ENCODE data around the gene KMT2E. TPM values are rescaled to one million over a fixed set of nuclear protein-coding genes. Genes with fewer than 3 reads are reported as not detected.
"Not testable (repeated sequence)": the region's sequence is repeated elsewhere in the genome, so short reads cannot be mapped to it uniquely, and the experiment has no call there.

Gene KMT2E
- polyA plus RNA-seq, 4 donors, result 59.8 to 79.9 (median 74.3) TPM

DNA sequence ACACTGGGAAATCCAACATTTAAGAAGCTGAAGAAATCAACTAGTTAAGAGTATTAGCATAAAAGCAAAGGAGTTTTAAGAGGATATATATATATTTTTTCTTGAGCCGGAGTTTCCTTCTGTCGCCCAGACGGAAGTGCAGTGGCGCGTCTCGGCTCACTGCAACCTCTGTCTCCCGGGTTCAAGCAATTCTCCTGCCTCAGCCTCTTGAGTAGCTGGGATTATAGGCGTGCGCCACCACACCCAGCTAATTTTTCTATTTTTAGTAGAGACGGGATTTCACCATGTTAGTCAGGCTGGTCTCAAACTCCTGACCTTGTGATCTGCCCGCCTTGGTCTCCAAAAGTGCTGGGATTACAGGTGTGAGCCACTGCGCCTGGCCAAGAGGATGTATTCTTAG, 8.5 kb upstream of the KMT2E start:
- not testable (repeated sequence) for DNase-seq (ENCODE audit: low read depth in 4 of 4, low spot score in 2 of 4)

DNA sequence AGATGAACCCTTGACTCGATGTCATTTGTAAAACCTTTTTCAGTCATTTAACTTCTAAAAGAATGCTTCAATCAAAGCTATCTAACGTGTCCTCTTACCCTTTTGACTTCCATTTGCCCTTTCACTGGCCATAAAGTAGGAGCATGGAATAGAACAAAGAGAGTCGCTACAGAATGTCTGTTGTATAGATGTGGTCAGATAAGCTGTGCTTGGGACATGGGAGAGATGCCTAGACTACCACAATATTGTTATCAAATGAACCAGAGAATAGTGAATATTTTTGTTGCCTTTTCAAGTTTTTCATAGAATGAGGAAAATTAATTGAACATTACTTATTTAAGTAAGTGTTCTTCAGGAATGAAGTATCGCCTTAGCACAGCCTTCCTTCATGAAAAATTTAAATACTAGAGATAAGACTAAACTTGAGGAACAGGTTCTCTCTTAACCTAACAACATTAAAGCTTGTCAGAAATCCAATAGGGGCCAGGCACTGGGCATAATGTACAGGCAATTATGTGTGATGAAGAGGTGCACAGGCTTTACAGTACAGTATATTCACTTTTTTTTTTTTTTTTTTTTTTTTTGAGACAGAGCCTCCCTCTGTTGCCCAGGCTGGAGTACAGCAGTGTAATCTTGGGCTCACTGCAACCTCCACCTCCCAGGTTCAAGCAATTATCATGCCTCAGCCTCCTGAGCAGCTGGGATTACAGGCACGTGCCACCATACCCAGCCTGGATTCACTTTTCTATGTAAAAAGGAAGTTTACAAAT, 7.5 kb upstream of the KMT2E start:
- no peak for DNase-seq (ENCODE audit: low read depth in 4 of 4, low spot score in 2 of 4)

DNA sequence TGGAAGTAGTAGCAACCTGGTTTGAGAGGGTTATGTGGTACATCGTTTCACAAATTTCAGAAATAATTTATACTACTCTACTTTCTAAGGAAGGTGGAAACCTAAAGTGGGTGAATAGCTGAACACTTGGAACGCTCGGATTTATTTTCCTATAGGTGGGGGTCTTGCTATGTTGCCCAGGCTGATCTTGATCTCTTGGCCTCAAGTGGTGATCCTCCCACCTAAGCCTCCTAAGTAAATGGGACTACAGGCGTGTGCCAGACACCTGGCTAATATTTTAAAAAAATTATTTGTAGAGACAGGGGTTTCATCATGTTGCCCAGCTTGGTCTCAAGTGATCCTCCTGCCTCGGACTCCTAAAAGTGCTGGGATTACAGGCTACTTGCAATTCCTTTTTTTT, 6.7 kb upstream of the KMT2E start:
- DNase-seq (ENCODE audit: low read depth in 4 of 4, low spot score in 2 of 4), result no peak

DNA sequence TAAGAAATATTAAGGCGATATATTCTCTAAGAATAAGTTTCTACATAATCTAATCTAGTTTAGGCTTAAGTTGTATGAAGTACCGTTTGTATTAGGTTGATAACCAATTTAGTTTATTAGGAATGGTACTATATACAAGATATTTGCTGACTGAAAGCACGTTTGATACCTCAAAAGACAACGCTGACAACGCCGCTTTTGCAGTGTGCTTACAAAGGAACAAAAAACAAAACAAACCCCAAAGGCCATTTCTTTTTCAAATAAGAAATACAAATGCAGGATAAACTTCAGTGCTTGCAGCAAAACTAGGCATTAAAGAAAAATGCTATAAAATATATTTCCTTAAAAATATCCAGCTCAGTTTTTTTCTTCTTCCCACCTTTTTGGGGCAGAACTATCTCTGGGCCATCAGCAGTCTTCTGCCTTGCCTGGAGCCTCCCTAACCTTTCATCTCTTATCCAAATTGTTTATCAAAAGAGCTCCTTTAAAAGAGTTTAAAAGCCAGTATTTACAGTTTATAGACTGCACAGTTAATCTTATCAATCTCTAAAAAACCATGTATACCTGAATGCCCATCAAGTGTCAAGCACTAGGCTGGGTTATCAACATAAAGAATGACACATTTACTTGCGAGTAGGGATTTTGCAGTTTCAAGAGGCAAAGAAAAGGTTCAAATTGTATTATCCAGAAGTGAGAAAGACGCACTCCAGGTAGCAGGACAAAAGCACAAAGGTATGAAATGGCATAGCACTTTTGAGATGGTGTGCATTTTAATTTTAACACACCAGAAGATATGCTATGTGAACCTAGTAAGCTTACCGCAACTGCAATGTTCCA, 4.1 kb upstream of the KMT2E start:
- DNase-seq (ENCODE audit: low read depth in 4 of 4, low spot score in 2 of 4), result peak in 1 of 4 donors; percentile 8

DNA sequence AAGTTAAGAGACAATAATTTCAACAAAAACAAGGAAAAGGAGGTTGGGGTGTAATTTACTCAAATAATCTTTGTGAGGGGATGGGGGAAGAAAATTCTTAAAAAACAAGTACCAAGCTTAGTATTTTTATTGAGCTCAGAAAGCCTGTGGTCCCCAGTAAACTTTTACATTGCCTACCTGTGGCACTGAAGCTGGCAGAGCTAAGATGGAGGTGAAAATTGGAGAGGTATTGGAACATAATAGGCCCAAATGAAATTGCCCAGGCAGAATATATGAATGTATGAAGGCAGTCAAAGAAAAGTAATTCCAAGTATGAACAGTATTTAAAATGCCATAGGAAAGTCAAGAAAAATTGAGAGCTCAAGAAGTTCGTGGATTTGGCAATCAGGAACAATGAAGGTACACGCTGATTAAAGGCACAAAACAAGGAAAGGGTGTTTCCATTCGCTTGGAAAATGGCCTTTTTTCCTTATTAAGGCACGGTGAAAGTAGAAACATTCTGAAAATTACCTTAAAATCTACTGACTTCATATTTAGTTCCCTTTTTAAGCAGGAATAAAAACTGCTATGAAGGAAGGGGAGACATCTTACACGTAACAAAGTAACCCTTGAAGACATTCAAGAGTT, 3.4 kb upstream of the KMT2E start:
- peak in 2 of 4 donors; percentile 12 to 32 for DNase-seq (ENCODE audit: low read depth in 4 of 4, low spot score in 2 of 4)

DNA sequence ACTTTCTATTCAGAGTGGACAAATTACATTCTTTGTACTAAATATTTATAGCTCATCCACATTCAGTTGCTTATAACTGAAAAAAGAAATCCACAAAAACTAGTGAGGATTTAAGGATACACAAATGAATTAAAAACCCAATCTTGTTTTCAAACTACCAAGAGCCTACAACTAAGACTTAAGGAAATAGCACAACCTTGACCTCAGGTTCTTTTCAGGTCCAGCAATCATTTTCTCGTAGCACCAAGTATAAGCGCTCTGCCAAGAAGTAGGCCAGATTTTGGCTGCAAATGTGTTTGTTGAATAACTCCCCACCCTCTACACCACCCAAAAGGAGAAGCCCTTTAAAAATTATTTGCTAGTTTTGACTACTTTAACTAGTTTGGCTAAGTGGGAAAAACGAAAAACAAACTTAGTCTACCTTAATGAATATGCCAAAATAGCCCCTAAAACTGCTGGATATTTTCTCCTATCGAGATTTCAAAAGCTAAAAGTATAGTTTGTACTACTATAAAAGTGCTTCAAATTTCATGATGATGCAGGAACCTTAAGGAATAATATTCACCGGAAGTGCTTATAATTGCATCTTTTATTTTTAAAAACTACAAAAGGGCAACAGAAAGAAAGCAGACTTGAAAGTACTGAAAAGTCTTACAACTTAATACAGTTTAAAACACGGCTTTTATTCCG, 2.7 kb upstream of the KMT2E start:
- peak in 2 of 4 donors; percentile 31 to 40 for DNase-seq (ENCODE audit: low read depth in 4 of 4, low spot score in 2 of 4)

DNA sequence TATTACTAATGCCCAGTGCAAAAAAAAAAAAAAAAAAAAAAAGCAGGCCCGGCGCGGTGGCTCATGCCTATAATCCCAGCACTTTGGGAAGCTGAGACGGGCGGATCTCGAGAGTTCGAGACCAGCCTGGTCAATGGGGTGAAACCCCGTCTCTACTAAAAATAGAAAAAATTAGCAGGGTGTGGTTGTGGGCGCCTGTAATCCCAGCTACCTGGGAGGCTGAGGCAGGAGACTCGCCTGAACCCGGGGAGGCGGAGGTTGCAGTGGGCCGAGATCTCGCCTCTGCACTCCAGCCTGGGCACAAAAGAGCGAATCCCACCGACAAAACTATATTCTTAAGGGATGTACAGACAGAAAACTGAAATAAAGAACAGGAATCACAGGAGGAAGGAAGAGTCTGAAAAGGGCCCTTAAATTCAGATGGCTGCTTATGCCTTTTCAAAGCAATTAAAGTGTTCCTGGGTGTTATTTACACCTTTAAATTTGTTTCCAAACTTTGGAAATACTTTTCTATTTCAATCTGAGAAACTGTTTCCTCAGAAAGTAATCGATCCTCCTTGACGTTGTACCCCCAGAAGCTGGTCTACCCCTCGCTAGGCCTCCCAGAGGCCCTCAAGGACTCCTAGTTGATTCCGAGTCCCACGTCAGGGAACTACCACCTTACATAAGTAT, 2.0 kb upstream of the KMT2E start:
- DNase-seq (ENCODE audit: low read depth in 4 of 4, low spot score in 2 of 4), result no peak

DNA sequence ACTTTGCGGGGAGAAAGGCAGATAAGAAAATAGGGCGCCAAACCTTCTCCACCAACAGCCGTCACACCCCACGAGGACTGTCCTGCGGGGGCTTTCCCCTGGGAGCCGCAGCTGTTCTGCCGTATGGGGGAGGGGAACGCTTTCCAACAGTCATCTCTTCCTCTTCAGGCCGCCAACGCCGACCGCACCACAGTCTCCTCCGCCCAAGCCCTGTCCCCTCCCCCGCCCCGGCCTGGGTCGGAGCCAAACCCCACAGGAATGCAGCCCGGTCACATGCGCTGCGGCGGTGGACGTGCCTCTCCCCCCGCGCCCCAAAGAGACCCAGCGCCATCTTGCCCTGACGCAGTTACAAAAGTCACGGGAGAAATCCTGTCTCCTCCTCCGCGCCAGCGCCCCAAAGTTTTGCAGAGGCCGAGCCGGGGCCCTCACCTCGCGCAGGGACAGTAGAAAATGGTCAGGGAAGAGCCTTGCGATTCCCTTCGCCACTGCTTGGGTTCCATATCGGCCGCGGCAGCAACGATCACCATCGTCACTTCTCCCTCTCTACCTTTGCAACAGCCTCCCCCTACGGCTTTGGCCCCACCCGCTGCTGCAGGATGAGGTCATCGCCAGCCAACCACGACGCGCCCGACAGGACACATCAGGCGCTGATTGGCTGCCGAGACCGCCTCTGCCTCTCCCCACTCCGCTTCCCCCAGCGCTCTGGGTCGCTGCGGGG, 1.3 kb upstream of the KMT2E start:
- peak; percentile 95 to 99 (median 98) for DNase-seq (ENCODE audit: low read depth in 4 of 4, low spot score in 2 of 4)

DNA sequence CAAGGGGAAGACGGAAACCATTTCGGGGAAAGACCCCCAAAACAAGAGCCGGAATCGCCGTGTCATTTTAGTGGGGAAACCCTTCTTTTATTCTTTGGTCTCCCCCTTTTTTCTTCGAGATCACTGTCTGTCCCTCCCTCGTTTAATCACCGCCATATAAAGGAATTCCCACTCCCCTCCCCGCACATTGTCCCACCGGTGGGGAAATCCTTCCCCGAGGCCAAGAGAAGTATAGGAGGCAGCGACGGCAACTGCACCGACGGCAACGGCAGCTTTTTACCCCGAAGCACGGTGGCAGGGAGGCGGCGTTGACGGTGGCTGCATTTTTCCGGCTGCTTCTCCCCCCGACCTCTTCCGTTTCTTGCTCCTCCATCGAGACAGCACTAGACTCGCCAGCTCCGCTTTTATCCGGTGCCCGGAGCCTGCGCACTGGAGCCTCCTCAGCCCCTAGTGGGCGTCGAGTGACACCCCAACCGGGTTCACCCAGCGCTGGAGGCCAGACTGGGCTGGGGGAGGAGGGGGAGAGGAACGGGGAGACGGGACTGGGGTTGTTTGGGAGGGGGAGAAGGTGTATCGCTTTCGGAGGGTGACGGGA, 687 bp upstream of the KMT2E start:
- peak in 3 of 4 donors; percentile 87 to 91 (median 88) for DNase-seq (ENCODE audit: low read depth in 4 of 4, low spot score in 2 of 4)

DNA sequence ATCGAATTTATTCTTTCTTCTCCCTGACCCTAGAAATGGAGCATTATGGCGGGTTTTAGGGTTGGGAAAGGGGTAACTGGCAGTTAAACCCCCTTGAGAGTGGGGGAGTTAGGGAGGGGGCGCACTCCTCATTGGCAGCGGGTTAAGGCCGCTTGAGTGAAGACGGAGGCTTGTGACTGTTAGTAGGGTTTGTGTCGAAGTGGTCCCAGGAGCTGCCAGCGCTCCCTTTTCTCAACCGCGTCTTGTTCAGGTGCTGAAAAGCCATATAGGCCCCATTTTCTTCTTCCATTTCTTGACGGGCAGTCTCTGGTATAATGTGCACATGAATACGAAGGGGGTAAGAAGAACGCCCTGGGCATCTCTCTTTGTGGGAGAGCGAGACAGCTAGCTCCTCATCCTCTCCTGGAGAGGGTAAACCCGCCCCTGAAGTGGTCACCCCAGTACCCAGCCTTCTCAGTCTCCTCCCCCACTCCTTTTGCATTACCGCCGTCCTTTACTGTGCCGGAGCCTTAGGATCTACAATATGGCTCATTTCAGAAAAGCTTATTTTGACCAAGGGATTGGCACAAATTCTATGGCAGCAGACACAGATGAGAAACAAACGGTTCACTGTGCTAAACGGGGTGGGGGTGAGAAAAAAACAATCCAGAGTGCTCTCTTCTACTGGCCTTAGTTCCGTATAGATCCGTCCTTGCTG, 836 bp downstream of the KMT2E start:
- DNase-seq (ENCODE audit: low read depth in 4 of 4, low spot score in 2 of 4), result peak in 2 of 4 donors; percentile 66 to 70

DNA sequence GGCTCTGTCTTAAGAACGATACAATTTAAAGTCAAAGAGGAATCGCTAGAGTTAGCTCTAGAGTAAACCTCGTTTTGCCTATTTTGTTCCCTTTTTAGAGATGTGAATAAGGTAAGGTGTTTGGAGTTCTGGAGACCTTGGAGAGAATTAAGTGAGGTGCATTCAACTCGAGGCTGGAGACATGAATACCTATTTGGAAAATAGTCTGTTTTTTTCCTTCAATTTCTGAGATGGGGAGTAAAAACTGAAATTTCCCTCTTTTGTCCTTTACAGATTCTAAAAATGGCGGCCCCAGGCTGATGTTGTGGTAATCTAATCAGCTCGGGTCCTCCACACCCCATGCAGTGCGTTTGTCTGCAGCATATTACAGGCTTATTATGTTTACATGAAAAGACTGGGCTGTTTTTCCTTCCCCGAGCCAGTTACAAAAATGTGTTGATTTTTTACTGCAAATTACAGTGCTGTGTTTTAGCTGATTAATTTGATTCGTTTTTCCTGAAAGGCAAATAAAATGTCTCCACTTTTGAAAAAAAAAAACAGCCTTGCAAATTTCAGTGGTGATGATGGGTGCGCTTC, 1.5 kb downstream of the KMT2E start:
- DNase-seq (ENCODE audit: low read depth in 4 of 4, low spot score in 2 of 4), result peak in 2 of 4 donors; percentile 43 to 65

DNA sequence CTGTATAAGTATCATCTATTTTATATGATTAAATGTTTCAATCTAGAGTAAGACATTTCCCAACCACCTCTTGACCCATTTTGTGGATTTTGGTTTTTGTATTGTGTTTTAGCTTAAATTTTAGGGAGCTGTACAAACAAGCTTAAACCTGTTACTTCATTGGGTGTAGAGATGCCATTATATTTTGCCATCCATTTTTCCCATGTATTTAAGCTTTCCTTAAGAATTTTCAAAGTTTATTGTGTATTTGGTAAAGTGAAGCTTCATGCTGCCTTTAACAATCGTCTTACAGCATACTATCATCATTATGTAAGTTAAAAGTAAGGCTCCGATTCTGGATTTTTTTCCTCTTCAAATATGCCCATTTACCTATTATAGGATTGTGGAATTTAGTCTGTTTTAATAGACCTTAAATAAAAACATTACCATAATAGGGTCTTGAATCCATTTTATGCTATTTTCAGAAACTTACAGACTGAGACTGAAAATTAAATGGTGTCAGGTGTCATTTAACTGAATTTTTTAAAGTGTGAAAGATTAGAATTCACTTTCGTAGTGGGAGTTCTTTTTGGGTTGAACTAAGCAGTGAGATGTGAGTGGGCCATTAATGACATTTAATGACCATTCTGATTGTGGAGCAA, 2.2 kb downstream of the KMT2E start:
- peak in 2 of 4 donors; percentile 31 to 36 for DNase-seq (ENCODE audit: low read depth in 4 of 4, low spot score in 2 of 4)

DNA sequence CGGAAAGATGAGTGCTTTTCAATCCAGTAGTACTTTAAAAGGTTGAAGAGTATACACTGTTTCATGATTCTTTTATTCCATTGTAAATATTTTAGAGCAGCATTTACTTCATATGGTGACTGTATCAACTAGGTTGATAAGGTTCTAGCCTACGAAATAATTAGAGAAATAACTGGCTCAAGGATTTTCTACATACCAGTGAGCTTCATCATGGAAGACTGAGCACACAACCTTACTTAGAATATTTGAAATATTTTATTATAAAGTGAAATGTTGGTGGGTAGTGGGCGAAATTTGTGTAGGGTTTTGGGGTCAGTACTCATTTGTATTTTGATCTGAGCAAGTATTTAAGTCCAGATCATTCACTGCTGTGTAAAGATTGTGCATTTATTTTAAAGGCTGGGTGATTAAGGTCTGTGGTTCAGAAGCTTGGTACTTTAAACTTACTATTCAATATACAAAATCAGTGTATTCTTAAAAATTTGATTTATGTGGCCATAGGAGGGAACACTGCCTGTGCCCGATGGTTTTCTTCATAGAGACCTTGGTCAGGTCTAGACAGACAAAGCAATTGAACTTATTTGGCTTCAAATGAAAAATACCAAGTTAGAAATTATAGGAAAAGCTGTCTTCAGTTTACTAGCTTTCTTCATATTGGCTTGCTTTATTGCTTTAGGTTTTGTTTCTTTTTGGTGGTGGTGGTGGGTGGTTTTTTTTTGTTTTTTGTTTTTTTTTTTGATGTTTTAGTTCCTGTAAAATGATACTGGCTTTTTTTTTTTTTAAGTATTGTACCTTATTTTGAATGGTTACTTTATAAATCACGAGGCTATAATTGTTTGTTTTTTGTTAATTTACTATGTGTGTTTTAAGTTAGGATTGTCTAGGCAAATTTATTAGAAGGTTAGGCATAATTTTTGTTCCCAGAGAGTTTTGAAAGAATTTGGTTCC, 3.0 kb downstream of the KMT2E start:
- peak in 2 of 4 donors; percentile 15 to 31 for DNase-seq (ENCODE audit: low read depth in 4 of 4, low spot score in 2 of 4)

DNA sequence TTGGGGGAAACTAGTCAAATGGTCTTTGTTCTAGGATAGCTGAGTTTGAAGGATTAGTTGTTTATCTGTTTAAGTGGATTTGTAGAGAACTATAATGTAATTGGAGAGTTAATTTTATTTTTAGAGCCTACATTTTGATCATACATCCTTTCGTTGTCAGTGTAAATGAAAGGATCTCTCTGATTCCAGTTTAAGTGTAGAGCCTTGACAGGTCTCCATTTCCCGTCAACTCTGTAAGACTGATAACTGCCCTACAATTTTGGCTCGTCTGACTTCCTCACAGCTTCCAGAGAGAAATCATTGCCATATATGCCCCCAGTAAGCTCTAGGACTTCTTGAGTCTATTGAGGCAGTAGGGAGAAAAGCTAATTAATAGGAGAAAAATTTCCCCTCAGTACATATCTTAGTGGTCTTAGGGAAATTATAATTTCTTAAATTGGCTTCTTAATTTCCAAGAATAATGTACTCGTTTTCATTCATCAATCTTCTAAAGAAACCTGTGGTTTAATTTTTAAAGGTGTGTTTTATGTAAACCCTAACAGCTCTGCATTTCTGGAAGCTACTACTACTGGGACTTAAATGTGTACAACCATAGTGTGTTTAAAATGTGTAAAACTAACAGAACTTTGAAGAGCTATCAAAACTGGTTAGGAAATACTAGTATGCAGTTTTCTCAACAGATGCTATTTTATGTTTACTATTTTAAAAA, 3.8 kb downstream of the KMT2E start:
- DNase-seq (ENCODE audit: low read depth in 4 of 4, low spot score in 2 of 4), result peak in 1 of 4 donors; percentile 12

DNA sequence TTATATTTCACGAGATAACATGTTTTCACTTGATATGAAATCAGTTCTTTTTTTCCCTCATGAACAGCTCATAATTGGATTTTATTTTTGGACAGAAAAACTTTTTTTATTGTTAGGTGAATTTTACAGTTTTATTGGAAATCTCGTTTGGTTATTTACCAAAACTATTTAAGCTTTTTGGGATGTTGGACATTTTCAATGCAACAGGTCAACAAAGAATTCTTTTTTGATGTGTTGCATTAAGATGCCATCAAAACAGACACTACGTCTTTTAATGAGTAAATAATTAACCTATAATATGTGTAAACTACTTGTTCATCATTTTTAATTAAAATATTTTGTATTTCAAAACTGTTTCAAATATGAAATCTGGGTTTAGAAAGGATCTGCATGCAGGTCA, 5.3 kb downstream of the KMT2E start:
- DNase-seq (ENCODE audit: low read depth in 4 of 4, low spot score in 2 of 4), result no peak

DNA sequence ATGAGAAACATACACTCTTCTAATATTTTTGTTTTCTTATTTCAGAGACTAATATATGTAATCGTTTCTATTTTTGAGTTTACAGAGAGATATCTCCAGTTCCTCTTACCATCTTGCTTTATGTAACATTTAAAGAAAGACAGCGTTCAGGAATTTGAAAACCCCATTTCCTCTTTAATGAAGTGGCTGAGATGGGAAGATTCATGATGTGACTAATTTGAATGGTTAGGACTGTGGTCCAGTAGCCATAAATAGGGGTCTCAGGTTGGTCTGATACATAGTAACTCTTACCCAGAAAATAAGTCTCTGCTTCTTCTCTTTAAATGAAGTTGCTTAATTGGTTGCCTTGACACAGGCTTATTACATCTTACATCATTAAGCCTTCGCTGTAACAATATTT, 6.9 kb downstream of the KMT2E start:
- DNase-seq (ENCODE audit: low read depth in 4 of 4, low spot score in 2 of 4), result no peak

All from left renal cortex interstitium (tissue), 4 donors.